ENCODE results near the gene GSPT2. TPM values are rescaled to one million over a fixed set of nuclear protein-coding genes. Genes with fewer than 3 reads are reported as not detected.

The GSPT2 gene
- 7.2 to 9.7 TPM (median 8.7 TPM) in 5 replicates for total RNA-seq (2022; extraction: Qiagen RNA extraction; ENCODE audit: low read depth)

GRCh38 chrX:51743179-51743957 lies at the start of gene GSPT2:
Gene GSPT2, plus strand, starts transcription at chrX:51743442. Its CDS starts 185 bp downstream, at chrX:51743627.

GRCh38 chrX:51710277-51711164 lies 32.7 kb upstream of the GSPT2 start, which contains the start of gene CENPVL1:
Gene CENPVL1, plus strand, starts transcription at chrX:51710512. Its CDS starts 0 bp downstream, at chrX:51710512.

Other genes with a start within 250 kb of the GSPT2 start
- gene NUDT11, start 246.8 kb upstream of the GSPT2 start, total RNA-seq (2022; extraction: Qiagen RNA extraction; ENCODE audit: low read depth) = 2.6 to 3.0 TPM (median 2.8 TPM) in 5 replicates
- gene CENPVL3, start 124.5 kb upstream of the GSPT2 start, total RNA-seq (2022; extraction: Qiagen RNA extraction; ENCODE audit: low read depth) = 0.08 to 0.37 TPM (median 0.18 TPM) in 4 of 5 replicates, not detected in the other
- not detected in 5 replicates for gene CENPVL2, start 60.6 kb upstream of the GSPT2 start, total RNA-seq (2022; extraction: Qiagen RNA extraction; ENCODE audit: low read depth)
- gene CENPVL1, start 32.9 kb upstream of the GSPT2 start, total RNA-seq (2022; extraction: Qiagen RNA extraction; ENCODE audit: low read depth) = not detected in 5 replicates
- gene MAGED1, start 150.2 kb downstream of the GSPT2 start, total RNA-seq (2022; extraction: Qiagen RNA extraction; ENCODE audit: low read depth) = 69.6 to 85.3 TPM (median 80.4 TPM) in 5 replicates

Measured in A549 treated with GW870086 at 1 μM for 4 hours (cell line).